Right lobe of liver (tissue), 6 donors: Measurements from ENCODE around the gene ESPN. TPM values are rescaled to one million over a fixed set of nuclear protein-coding genes. Genes with fewer than 3 reads are reported as not detected.
A peak's percentile ranks its signal among the peaks of the same experiment; 100 is the strongest.

Experiments
- ATAC-seq, 4 donors: fragments of 200-7000 bp; cut with Tn5 transposase; one replicate each; pipeline ENCODE4 v1.9.1; 2020; ENCODE audit warnings: mild to moderate bottlenecking in 4 of 4, moderate library complexity in 4 of 4
- DNase-seq, 3 donors: peaks; one replicate each; pipeline ENCODE4 v3.0.0-alpha.2; 2020
- H3K27ac ChIP-seq, 3 donors: fragments of 200-600 bp; one replicate each; pipeline ENCODE4 v1.8.0; 2022
- H3K27me3 ChIP-seq, 2 donors: fragments of 200-600 bp; one replicate each; pipeline ENCODE4 v1.8.0; 2022
- H3K36me3 ChIP-seq, 4 donors: fragments of 200-600 bp; sonication (generic) in 1 of 4; one replicate each; pipeline versions ENCODE4 v1.5.1 to v1.8.0; 2017 to 2022; ENCODE audit warnings: control low read depth in 1 of 4
- H3K4me1 ChIP-seq, 4 donors: fragments of 200-600 bp; sonication (generic) in 1 of 4; one replicate each; pipeline versions ENCODE4 v1.5.1 to v1.8.0; 2017 to 2022; ENCODE audit warnings: control low read depth in 1 of 4
- H3K4me3 ChIP-seq, 3 donors: fragments of 200-600 bp; one replicate each; pipeline ENCODE4 v1.8.0; 2022
- H3K9me3 ChIP-seq, 4 donors: fragments of 200-600 bp; sonication (generic) in 1 of 4; one replicate each; pipeline versions ENCODE4 v1.5.1 to v1.8.0; 2017 to 2022; ENCODE audit warnings: control low read depth in 1 of 4
- CTCF ChIP-seq, 4 donors: fragments of 200-600 bp in 3 of 4; fragments of 450-650 bp in 1 of 4; IDR thresholded peaks; one replicate each; pipeline versions ENCODE4 v1.5.1 to v1.8.0; 2016 to 2022; ENCODE audit warnings: antibody characterized with exemption in 4 of 4, mild to moderate bottlenecking in 2 of 4
- POLR2A ChIP-seq: fragments of 450-650 bp; IDR thresholded peaks from one replicate; pipeline ENCODE4 v1.6.1; 2017; ENCODE audit warnings: antibody characterized with exemption, mild to moderate bottlenecking
- whole genome bisulfite sequencing: methylation state at CpG from one replicate; pipeline ENCODE4 v1.1.6; 2018; ENCODE audit warnings: low coverage, low lambda C conversion rate; ENCODE audit not compliant: insufficient coverage; ENCODE audit errors: missing lambda C conversion rate; 5-methylcytosine and 5-hydroxymethylcytosine counted together
- intact Hi-C, 2 donors: fragments of 100-400 bp; cut with DNase I; formaldehyde crosslinking; loops; one replicate each; pipeline versions ENCODE4 v1.11.2 to v1.14.1; 2022
- total RNA-seq, 6 experiments: library from RNA; depleted of rRNA in 2 of 6; stranded (reverse); fragments of >200 nt in 2 of 6; fragmentation: NEBNext Ultra II Directional in 3 of 6; extraction: Animal tissue kit (Norgen Biotek cat#: 25700) in 3 of 6; gene quantifications; one replicate each; pipeline versions ENCODE4 v1.1.0 to v1.2.4, GENCODE V29; 2016 to 2023
- donor health status: DM: no; HTN: yes; CAD: no.
- donor health status: DM: no; HTN: no; CAD: no.
- donor health status: DM: no; HTN: no; CAD: no.
- donor health status: DM: no; HTN: yes; CAD: no.
- donor health status: DM: no; HTN: yes; CAD: no.

ESPN gene
- total RNA-seq, 6 experiments from 2014 or later, result 81.6 to 149 (median 120) TPM

- H3K27me3 ChIP-seq, result peaks cover 3 to 36% of the 10 kb centered on the region in 2 donors
- no peak overlapping the region for H3K4me3 ChIP-seq
- 0% methylated on average over 12 of the region's 35 CpGs for WGBS
- DNase-seq (no peak), ATAC-seq (peak in 1 of 4 donors; percentile 4)
- H3K27ac ChIP-seq, result no peak overlapping the region
- no peaks in the 10 kb centered on the region for H3K36me3 ChIP-seq
- TF ChIP-seq POLR2A (no peak), CTCF (IDR thresholded peaks at IDR 0.05) (peak in 1 of 4 donors; percentile 3)
- no peaks in the 10 kb centered on the region for H3K9me3 ChIP-seq
- peaks cover 0 to 24% (median 0%) of the 10 kb centered on the region in 4 donors for H3K4me1 ChIP-seq
- intact Hi-C loops, result loop anchor here in 1 of 2 donors (10.0 kb wide), 1 partner anchor 179 kb away; the partner anchor contains the start of gene HES3
These were observed 493 bp upstream of the ESPN start for GRCh38 chr1:6424000-6424565.

GRCh38 chr1:6425658-6426057, 1.1 kb downstream of the ESPN start:
- TF ChIP-seq CTCF (IDR thresholded peaks at IDR 0.05) (no peak), POLR2A (no peak)
- DNase-seq, result no peak
- H3K4me3 ChIP-seq, result no peak overlapping the region
- H3K27me3 ChIP-seq, result peaks cover 3 to 24% of the 10 kb centered on the region in 2 donors
- 40% methylated on average over 1 of the region's 6 CpGs for WGBS
- intact Hi-C loops, result loop anchor here in 1 of 2 donors (10.0 kb wide), 1 partner anchor 181 kb away; the partner anchor contains the start of gene HES3
- no peak overlapping the region for H3K27ac ChIP-seq
- no peak for ATAC-seq
- peaks cover 0 to 11% (median 0%) of the 10 kb centered on the region in 4 donors for H3K4me1 ChIP-seq
- H3K9me3 ChIP-seq, result no peaks in the 10 kb centered on the region
- no peaks in the 10 kb centered on the region for H3K36me3 ChIP-seq

- H3K27ac ChIP-seq, result no peak overlapping the region
- H3K36me3 ChIP-seq, result no peaks in the 10 kb centered on the region
- intact Hi-C loops, result loop anchor here in 1 of 2 donors (10.0 kb wide), 1 partner anchor 182 kb away; the partner anchor contains the start of gene HES3
- 70% methylated on average over 2 of the region's 9 CpGs for WGBS
- peaks cover 0 to 11% (median 0%) of the 10 kb centered on the region in 4 donors for H3K4me1 ChIP-seq
- ATAC-seq, result no peak
- DNase-seq, result no peak
- TF ChIP-seq POLR2A (no peak), CTCF (IDR thresholded peaks at IDR 0.05) (no peak)
- H3K4me3 ChIP-seq, result no peak overlapping the region
- H3K9me3 ChIP-seq, result no peaks in the 10 kb centered on the region
- peaks cover 3 to 21% of the 10 kb centered on the region in 2 donors for H3K27me3 ChIP-seq
These were observed 1.8 kb downstream of the ESPN start for GRCh38 chr1:6426277-6426971.

- TF ChIP-seq POLR2A (no peak), CTCF (IDR thresholded peaks at IDR 0.05) (no peak)
- intact Hi-C loops, result loop anchor here in 1 of 2 donors (10.0 kb wide), 1 partner anchor 182 kb away; the partner anchor contains the start of gene HES3
- Histone ChIP-seq H3K27ac (no peak overlapping the region), H3K4me1 (peaks cover 0 to 11% (median 0%) of the 10 kb centered on the region in 4 donors), H3K27me3 (peaks cover 3 to 21% of the 10 kb centered on the region in 2 donors), H3K36me3 (no peaks in the 10 kb centered on the region), H3K9me3 (no peaks in the 10 kb centered on the region), H3K4me3 (no peak overlapping the region)
- 93% methylated on average over 8 of the region's 10 CpGs for WGBS
- ATAC-seq, result no peak
- DNase-seq, result no peak
These were observed 2.4 kb downstream of the ESPN start for GRCh38 chr1:6426972-6427350.
